ENCODE data around the gene ENPP6. TPM values are rescaled to one million over a fixed set of nuclear protein-coding genes. Genes with fewer than 3 reads are reported as not detected.

ENPP6 gene
- total and polyA plus RNA-seq, 8 donors, result 0.05 to 1.5 (median 0.24) TPM; not detected in 3

GRCh38 chr4:184153781-184154180, 63.9 kb downstream of the ENPP6 start:
- TF ChIP-seq, protein P1, sequence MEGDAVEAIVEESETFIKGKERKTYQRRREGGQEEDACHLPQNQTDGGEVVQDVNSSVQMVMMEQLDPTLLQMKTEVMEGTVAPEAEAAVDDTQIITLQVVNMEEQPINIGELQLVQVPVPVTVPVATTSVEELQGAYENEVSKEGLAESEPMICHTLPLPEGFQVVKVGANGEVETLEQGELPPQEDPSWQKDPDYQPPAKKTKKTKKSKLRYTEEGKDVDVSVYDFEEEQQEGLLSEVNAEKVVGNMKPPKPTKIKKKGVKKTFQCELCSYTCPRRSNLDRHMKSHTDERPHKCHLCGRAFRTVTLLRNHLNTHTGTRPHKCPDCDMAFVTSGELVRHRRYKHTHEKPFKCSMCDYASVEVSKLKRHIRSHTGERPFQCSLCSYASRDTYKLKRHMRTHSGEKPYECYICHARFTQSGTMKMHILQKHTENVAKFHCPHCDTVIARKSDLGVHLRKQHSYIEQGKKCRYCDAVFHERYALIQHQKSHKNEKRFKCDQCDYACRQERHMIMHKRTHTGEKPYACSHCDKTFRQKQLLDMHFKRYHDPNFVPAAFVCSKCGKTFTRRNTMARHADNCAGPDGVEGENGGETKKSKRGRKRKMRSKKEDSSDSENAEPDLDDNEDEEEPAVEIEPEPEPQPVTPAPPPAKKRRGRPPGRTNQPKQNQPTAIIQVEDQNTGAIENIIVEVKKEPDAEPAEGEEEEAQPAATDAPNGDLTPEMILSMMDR (IDR thresholded peaks at IDR 0.05), result no peak
- H3K27me3 ChIP-seq, result no peaks in the 10 kb centered on the region
- 86% methylated on average over 5 of the region's 5 CpGs for WGBS, 2 donors
- ATAC-seq (no peak), FAIRE-seq (no peak), DNase-seq (no peak)
- intact Hi-C loops (cut with DNase I), result loop anchor here in 1 of 3 donors (10.0 kb wide), 1 partner anchor 309 kb away; no protein-coding TSS in a partner anchor
- H3K4me1 ChIP-seq, result peaks cover 8 to 13% (median 10%) of the 10 kb centered on the region in 3 donors
- H3K36me3 ChIP-seq, result no peaks in the 10 kb centered on the region
- H3K9me3 ChIP-seq, result no peaks in the 10 kb centered on the region
- H3K4me3 ChIP-seq, result no peak overlapping the region
- no peak overlapping the region for H3K27ac ChIP-seq

- FAIRE-seq (no peak), DNase-seq (no peak), ATAC-seq (no peak)
- Histone ChIP-seq H3K27ac (no peak overlapping the region), H3K36me3 (no peaks in the 10 kb centered on the region), H3K9me3 (no peaks in the 10 kb centered on the region), H3K27me3 (no peaks in the 10 kb centered on the region), H3K4me3 (no peak overlapping the region), H3K4me1 (peaks cover 8 to 13% (median 10%) of the 10 kb centered on the region in 3 donors)
- WGBS, 2 donors, result 88% methylated on average over 13 of the region's 13 CpGs
- TF ChIP-seq, protein P1 (IDR thresholded peaks at IDR 0.05), result no peak
- intact Hi-C loops (cut with DNase I), result loop anchor here in 1 of 3 donors (10.0 kb wide), 1 partner anchor 307 kb away; no protein-coding TSS in a partner anchor
Observed at GRCh38 chr4:184151988-184152485, 65.6 kb downstream of the ENPP6 start.

- Histone ChIP-seq H3K9me3 (no peaks in the 10 kb centered on the region), H3K36me3 (no peaks in the 10 kb centered on the region), H3K4me1 (peaks cover 8 to 13% (median 10%) of the 10 kb centered on the region in 3 donors), H3K4me3 (no peak overlapping the region), H3K27ac (peak overlapping the region; percentile 3 to 53 (median 46)), H3K27me3 (no peaks in the 10 kb centered on the region)
- FAIRE-seq (peak; percentile 60), ATAC-seq (peak; percentile 87 to 94 (median 90)), DNase-seq (peak in 2 of 6 donors; percentile 11 to 21)
- 31 to 37% methylated on average over 7 of the region's 7 CpGs for WGBS, 2 donors
- intact Hi-C loops (cut with DNase I), result loop anchor here in 1 of 3 donors (10.0 kb wide), 1 partner anchor 305 kb away; no protein-coding TSS in a partner anchor
- TF ChIP-seq, protein P1 (IDR thresholded peaks at IDR 0.05), result no peak
Observed at GRCh38 chr4:184150102-184150839, 67.4 kb downstream of the ENPP6 start.

DNA sequence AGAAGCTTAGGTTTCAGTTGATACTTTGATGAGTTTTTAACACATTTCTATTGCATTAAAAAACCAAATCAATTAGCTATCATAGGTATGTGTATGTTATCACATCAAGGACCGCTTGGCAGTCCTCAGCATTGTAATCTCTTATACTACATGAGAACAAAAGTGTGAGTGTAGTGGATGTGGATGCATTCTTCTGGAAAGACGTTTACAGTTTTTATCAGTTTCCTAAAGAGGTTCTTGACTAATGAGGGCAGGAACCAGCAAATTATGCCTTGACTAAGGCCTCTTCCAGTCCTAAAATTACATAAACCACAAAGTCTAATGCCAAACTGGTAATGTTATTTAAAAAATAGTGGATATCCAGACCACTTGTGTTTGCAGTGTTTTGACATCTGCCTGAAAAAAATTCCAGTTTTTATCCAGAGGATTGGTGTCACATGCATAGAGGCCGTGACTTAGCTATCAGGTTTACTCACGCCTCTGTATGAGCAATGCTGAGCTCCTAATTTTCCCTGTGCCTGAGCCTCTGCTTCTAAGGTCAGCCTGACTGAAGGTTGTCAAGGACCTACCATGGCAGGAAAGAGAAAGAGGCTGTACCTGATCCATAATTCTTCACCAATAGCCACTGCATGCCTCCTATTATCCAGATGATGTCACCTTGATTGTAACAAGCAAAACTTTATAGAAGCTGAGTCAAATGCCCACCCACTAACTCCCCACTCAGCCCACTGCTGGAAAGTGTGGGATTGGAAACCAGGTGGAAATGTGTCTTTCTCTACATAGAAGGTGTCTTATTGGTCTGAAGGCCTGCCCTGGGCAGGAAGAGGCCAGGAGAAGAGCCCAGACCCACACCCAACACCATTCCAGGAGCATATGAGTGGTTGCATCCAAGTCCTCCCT, 68.7 kb downstream of the ENPP6 start:
- H3K4me1 ChIP-seq, result peaks cover 8 to 13% (median 10%) of the 10 kb centered on the region in 3 donors
- no peak overlapping the region for H3K27ac ChIP-seq
- no peaks in the 10 kb centered on the region for H3K36me3 ChIP-seq
- no peak overlapping the region for H3K4me3 ChIP-seq
- DNase-seq, result no peak
- ATAC-seq, result peak in 2 of 4 donors; percentile 12 to 28
- no peak for FAIRE-seq
- TF ChIP-seq, protein P1 (IDR thresholded peaks at IDR 0.05), result no peak
- H3K27me3 ChIP-seq, result no peaks in the 10 kb centered on the region
- intact Hi-C loops (cut with DNase I), result no loop called here
- H3K9me3 ChIP-seq, result no peaks in the 10 kb centered on the region
- WGBS, 2 donors, result 74 to 77% methylated on average over 4 of the region's 4 CpGs
